ENCODE results near the gene TEF. TPM values are rescaled to one million over a fixed set of nuclear protein-coding genes. Genes with fewer than 3 reads are reported as not detected.

The TEF gene
- total RNA-seq, 1 donor = 17.4 TPM

DNA sequence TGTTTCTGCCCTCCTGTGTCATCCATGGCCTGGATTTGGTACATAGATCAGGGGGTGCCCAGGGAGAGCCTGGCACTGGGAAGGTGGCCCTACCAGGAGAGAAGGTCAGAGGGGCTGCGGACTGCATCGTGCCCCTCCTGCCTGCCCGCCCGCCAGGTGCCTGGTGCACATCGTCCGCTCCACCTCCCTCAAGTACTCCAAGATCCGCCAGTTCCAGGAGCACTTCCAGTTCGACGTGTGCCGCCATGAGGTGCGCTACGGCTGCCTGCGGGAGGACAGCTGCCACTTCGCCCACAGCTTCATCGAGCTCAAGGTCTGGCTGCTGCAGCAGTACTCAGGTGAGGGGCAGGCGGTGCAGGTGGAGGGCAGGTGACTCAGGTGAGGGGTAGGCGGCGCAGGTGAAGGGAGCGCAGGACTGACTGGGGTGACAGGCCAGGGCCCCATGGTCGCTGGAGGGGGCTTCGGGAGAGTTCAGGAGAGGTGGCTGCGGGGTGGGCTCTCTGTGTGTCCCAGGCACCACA lies 32.7 kb upstream of the TEF start:
- H3K79me2 ChIP-seq (ENCODE audit: insufficient read depth, low read length) = no peaks in the 10 kb centered on the region
- no peaks in the 10 kb centered on the region for H3K27me3 ChIP-seq (ENCODE audit: insufficient read depth, low read length)
- H4K20me1 ChIP-seq (ENCODE audit: insufficient read depth, low read length) = peaks cover 8% of the 10 kb centered on the region
- peaks cover 7% of the 10 kb centered on the region for H3K4me1 ChIP-seq (ENCODE audit: insufficient read depth, low read length)
- TF ChIP-seq, protein P1, sequence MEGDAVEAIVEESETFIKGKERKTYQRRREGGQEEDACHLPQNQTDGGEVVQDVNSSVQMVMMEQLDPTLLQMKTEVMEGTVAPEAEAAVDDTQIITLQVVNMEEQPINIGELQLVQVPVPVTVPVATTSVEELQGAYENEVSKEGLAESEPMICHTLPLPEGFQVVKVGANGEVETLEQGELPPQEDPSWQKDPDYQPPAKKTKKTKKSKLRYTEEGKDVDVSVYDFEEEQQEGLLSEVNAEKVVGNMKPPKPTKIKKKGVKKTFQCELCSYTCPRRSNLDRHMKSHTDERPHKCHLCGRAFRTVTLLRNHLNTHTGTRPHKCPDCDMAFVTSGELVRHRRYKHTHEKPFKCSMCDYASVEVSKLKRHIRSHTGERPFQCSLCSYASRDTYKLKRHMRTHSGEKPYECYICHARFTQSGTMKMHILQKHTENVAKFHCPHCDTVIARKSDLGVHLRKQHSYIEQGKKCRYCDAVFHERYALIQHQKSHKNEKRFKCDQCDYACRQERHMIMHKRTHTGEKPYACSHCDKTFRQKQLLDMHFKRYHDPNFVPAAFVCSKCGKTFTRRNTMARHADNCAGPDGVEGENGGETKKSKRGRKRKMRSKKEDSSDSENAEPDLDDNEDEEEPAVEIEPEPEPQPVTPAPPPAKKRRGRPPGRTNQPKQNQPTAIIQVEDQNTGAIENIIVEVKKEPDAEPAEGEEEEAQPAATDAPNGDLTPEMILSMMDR (IDR thresholded peaks at IDR 0.05; ENCODE audit: extremely low read depth, low read depth, low read length) = no peak
- H3K36me3 ChIP-seq (ENCODE audit: insufficient read depth, low read length) = peaks cover 66% of the 10 kb centered on the region
- no peak for DNase-seq (ENCODE audit: insufficient read length, low spot score, missing footprints)
- no peak overlapping the region for H3K4me3 ChIP-seq (ENCODE audit: insufficient read depth, low read length)
- H3K27ac ChIP-seq (ENCODE audit: low read depth, low read length) = no peak overlapping the region
- H3K4me2 ChIP-seq (ENCODE audit: insufficient read depth, low read length) = no peak overlapping the region
- H2AFZ ChIP-seq (ENCODE audit: low read length) = no peak overlapping the region
- H3K9me3 ChIP-seq (ENCODE audit: low read depth, low read length) = no peaks in the 10 kb centered on the region

DNA sequence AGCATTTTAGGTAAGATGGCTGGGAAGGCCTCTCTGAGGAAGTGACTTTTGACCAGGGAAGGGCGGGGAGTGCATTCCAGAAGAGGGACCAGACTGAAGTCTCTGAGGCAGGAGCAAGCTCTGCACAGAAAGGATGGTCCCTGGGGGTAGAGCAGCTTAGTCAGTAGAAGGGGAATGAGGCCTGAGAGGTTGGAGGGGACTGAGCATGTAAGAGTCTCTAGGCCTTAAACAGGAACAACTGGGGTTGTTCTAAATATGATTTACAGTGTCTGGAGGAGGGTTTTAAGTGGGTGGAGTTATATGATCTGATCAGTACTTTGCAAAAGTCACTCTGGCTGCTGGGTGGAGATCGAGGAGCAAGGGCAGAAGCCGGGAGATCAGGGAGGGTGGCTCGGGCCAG lies 31.7 kb upstream of the TEF start:
- Histone ChIP-seq H3K27me3 (ENCODE audit: insufficient read depth, low read length) (no peaks in the 10 kb centered on the region), H3K79me2 (ENCODE audit: insufficient read depth, low read length) (no peaks in the 10 kb centered on the region), H3K4me1 (ENCODE audit: insufficient read depth, low read length) (peaks cover 7% of the 10 kb centered on the region), H3K27ac (ENCODE audit: low read depth, low read length) (no peak overlapping the region), H2AFZ (ENCODE audit: low read length) (no peak overlapping the region), H3K4me2 (ENCODE audit: insufficient read depth, low read length) (no peak overlapping the region), H3K9me3 (ENCODE audit: low read depth, low read length) (no peaks in the 10 kb centered on the region), H3K36me3 (ENCODE audit: insufficient read depth, low read length) (peaks cover 65% of the 10 kb centered on the region), H3K4me3 (ENCODE audit: insufficient read depth, low read length) (no peak overlapping the region), H4K20me1 (ENCODE audit: insufficient read depth, low read length) (peaks cover 8% of the 10 kb centered on the region)
- TF ChIP-seq, protein P1 (IDR thresholded peaks at IDR 0.05; ENCODE audit: extremely low read depth, low read depth, low read length) = no peak
- no peak for DNase-seq (ENCODE audit: insufficient read length, low spot score, missing footprints)

DNA sequence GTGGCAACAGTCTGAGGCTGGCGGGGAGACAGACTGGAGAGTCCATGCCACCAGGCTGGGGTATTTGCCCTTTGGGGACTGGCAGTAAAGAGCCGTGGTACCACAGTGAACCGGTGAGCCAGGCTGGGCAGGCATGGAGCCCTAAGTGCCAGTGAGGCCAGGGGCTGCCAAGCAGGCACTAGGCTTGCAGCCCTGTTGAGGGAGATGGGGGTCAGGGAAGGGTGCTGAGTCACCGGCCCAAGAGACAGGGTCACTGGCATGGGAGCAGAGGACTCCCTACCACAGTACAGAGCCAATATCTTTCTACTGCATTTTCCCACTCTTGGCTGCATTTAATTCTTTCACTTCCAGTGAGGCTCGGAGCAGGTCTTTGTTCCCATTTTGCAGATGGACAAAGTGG lies 30.7 kb upstream of the TEF start:
- H3K4me3 ChIP-seq (ENCODE audit: insufficient read depth, low read length) = no peak overlapping the region
- no peak for DNase-seq (ENCODE audit: insufficient read length, low spot score, missing footprints)
- H3K9me3 ChIP-seq (ENCODE audit: low read depth, low read length) = no peaks in the 10 kb centered on the region
- H3K27me3 ChIP-seq (ENCODE audit: insufficient read depth, low read length) = no peaks in the 10 kb centered on the region
- no peak overlapping the region for H2AFZ ChIP-seq (ENCODE audit: low read length)
- TF ChIP-seq, protein P1 (IDR thresholded peaks at IDR 0.05; ENCODE audit: extremely low read depth, low read depth, low read length) = no peak
- H3K79me2 ChIP-seq (ENCODE audit: insufficient read depth, low read length) = no peaks in the 10 kb centered on the region
- peaks cover 7% of the 10 kb centered on the region for H3K4me1 ChIP-seq (ENCODE audit: insufficient read depth, low read length)
- H3K27ac ChIP-seq (ENCODE audit: low read depth, low read length) = no peak overlapping the region
- no peak overlapping the region for H3K4me2 ChIP-seq (ENCODE audit: insufficient read depth, low read length)
- peaks cover 73% of the 10 kb centered on the region for H3K36me3 ChIP-seq (ENCODE audit: insufficient read depth, low read length)
- H4K20me1 ChIP-seq (ENCODE audit: insufficient read depth, low read length) = peaks cover 8% of the 10 kb centered on the region

DNA sequence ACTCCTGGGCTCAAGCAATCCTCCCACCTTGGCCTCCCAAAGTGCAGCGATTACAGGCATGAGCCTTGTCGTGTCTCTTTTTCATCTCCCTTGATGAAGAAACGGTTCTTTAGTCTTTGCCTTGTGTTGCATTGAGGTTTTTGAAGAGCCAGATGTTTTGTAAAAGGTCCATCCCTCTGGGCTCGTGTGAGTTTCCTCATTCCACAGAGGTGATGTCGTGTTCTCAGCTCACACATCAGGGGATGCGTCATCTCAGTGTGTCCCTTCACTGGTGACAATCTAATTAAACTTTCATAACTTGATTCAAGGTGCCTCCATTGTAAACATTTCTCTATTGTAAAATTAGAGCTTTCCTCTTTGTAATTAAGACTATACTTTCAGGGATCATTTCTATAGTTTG lies 29.7 kb upstream of the TEF start:
- TF ChIP-seq, protein P1 (IDR thresholded peaks at IDR 0.05; ENCODE audit: extremely low read depth, low read depth, low read length) = no peak
- peak; percentile 95 for DNase-seq (ENCODE audit: insufficient read length, low spot score, missing footprints)
- Histone ChIP-seq H4K20me1 (ENCODE audit: insufficient read depth, low read length) (peaks cover 6% of the 10 kb centered on the region), H3K36me3 (ENCODE audit: insufficient read depth, low read length) (peaks cover 71% of the 10 kb centered on the region), H3K9me3 (ENCODE audit: low read depth, low read length) (no peaks in the 10 kb centered on the region), H3K4me2 (ENCODE audit: insufficient read depth, low read length) (no peak overlapping the region), H3K79me2 (ENCODE audit: insufficient read depth, low read length) (no peaks in the 10 kb centered on the region), H3K27ac (ENCODE audit: low read depth, low read length) (no peak overlapping the region), H3K27me3 (ENCODE audit: insufficient read depth, low read length) (no peaks in the 10 kb centered on the region), H2AFZ (ENCODE audit: low read length) (no peak overlapping the region), H3K4me1 (ENCODE audit: insufficient read depth, low read length) (peaks cover 7% of the 10 kb centered on the region), H3K4me3 (ENCODE audit: insufficient read depth, low read length) (no peak overlapping the region)
